Measurements from ENCODE around the gene STAC.

- TF ChIP-seq CTCF (IDR thresholded peaks at IDR 0.05) (no peak), POLR2A (IDR thresholded peaks at IDR 0.05) (no peak), POLR2AphosphoS5 (IDR thresholded peaks at IDR 0.05) (no peak)
These were observed 76.5 kb downstream of the STAC start for GRCh38 chr3:36456784-36457183.

All from breast epithelium (tissue), 3 donors.